GM12891 (cell line): ENCODE data around the gene ZNF302.

Experiments used
- POLR2A ChIP-seq: IDR thresholded peaks from 2 replicates; pipeline ENCODE4 v1.6.1; 2011; ENCODE audit warnings: low read depth, low read length, control low read depth
- POLR2AphosphoS5 ChIP-seq: IDR thresholded peaks from 2 replicates; pipeline ENCODE4 v1.6.1; 2011; ENCODE audit warnings: low read depth, low read length, control low read depth
- TAF1 ChIP-seq: IDR thresholded peaks from 2 replicates; pipeline ENCODE4 v1.6.1; 2011; ENCODE audit warnings: low read depth, low read length, control low read depth

- TF ChIP-seq POLR2AphosphoS5 (no peak), POLR2A (no peak), TAF1 (no peak)
These were observed 35.2 kb upstream of the ZNF302 start for GRCh38 chr19:34642241-34642640.
